HG02840 (cell line): ENCODE measurements around the gene PGA3.
"Not testable (repeated sequence)": the region's sequence is repeated elsewhere in the genome, so short reads cannot be mapped to it uniquely, and the experiment has no call there.

Experiments used
- ATAC-seq: cut with Tn5 transposase; IDR thresholded peaks from one replicate; pipeline ENCODE4 v1.9.1; 2021; ENCODE audit warnings: mild to moderate bottlenecking, moderate library complexity, moderate number of reproducible peaks; ENCODE audit not compliant: unreplicated experiment, low FRiP score

The PGA3 gene

GRCh38 chr11:61204502-61205059 is 1.3 kb downstream of the PGA3 start:
- not testable (repeated sequence) for ATAC-seq

DNA sequence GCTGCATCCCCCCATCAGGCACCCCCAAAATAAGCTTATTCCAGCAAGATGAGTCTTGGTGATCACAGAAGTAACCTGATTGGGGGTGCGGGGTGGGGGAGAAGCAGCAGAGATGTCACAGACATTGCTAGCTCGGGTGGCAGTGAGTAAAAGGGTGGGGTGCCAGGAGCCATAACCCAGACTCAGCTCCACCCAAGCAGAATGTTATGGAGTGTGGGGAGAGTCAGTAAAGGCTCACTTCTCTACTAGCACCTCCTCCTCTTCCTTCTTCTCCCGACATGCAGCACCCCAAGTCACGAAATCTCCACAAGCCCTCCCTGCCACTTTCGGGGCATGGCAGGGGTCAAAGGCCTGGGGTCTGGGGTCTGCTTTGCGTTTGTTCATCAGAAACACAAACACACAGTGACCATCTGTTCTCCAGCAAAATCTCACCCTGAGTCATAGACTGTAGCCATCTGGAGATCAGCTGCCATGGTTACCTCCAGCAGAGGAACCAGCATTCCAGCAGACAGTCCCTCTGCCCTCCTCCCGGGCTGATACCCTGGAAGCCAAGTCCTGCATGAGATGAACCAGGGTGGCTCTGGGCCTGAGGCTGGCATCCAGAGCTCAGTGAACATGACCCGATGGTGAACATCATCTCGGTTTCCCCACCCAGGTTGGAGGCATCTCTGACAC is 4.5 kb downstream of the PGA3 start:
- not testable (repeated sequence) for ATAC-seq

DNA sequence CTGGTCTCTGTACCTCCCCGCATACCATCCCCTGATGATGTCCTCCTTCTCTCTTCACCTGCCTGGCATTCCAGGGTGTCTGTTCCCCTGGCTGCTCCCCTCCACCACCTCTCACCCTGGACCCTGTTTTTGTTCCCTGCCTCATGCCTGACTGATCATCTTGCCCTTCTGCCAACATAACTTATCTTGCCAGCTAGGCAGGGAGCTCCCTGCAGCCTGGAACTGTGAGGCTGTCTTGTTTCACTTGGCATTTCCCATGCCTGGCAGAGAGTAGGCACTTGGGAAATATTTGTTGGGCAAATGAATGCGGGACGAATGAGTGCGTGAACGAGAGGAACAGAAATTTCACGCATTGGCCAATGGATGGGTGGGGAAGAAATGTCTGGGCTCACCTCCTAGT is 7.3 kb downstream of the PGA3 start:
- not testable (repeated sequence) for ATAC-seq

DNA sequence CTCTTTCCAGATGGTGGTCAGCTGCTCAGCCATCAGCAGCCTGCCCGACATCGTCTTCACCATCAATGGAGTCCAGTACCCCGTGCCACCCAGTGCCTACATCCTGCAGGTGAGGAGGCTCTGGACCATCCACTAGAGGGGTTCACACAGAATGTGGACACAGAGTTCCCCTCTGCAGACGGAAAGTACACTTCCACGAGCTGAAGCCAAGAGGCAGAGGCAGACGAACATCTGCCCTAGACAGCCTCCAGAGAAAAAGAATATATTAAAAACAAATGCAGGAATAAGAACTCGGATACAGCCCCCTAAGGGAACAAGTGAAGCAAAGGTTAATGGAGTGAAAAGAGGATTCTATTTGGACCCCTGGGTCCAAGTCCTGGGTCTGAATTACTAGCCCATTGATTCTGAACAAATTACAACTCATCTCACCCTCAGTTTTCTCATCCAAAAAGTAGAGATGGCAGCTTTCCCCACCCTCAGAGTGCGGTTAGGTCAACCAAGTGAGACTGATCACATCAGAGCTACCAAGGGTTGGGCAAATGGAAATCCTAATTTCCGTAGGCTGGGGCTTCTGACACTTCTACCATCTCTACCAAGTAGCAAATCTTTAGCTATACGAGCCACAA is 8.1 kb downstream of the PGA3 start:
- ATAC-seq: not testable (repeated sequence)

DNA sequence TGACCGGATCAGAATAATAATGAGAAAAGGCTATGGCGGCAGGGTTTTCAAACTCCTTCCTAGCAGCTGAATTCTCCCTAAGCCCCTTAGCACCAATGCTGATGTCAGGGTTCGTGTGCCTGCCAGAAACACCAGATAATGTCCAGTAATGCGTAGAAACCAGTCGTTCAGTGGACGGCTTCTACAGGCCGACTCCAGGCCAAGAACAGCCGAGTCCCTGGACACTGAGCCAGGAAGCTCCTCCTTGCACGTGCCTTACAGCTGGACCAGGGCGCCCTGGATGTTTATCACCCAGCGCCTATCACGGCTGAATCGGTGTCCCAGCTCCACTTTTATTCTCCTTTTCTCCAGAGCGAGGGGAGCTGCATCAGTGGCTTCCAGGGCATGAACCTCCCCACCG is 8.9 kb downstream of the PGA3 start:
- ATAC-seq: not testable (repeated sequence)

DNA sequence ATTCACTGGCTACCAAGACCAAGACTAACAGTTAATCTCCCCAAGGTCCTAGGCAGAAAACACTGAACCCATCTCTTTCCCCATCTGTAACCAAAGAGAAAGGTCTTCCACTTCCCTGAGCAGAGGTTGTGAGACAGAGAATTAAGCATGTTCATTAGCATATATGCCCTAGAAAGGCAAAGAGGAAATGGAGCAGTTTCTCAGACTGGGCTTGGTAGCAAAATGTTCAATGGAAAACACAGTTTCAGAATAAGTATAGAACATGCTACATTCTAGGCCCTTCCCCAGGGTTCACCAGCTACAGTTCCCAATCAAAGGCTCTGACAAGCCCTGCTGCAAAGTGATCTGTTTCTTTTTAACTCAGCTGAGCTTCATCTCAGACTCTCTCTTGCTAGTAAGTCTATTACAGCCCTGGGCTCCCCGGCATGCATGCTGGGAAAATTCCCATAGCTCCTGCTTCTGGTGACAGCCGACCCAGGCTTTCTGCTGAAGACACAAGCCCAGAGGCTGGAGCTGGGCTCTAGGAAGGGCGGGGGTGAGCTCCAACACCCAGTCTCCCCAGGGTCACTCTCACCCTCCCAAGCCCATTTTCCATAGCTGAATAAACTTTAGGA is 10.5 kb downstream of the PGA3 start:
- not testable (repeated sequence) for ATAC-seq

DNA sequence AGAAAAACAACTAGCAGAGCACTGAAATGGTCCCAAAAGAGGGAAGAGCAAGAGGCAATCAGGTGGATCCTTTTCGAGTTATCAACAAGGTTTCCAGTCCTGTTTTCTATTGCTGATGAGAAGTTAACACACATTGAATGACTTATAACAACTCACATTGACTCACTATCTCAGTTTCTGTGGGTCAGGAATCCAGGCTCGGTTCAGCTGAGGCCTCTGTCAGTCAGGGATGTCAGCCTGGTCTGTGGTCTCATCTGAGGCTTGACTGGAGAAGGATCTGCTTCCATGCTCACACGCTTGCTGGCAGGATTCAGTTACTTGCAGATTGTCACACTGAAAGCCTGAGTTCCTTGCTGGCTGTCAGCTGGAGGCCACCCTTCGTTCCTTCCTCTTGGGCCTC is 15.0 kb downstream of the PGA3 start:
- not testable (repeated sequence) for ATAC-seq

- ATAC-seq: not testable (repeated sequence)
Measured at GRCh38 chr11:61219016-61219415, 15.7 kb downstream of the PGA3 start.

- not testable (repeated sequence) for ATAC-seq
Measured at GRCh38 chr11:61222047-61222446, 18.7 kb downstream of the PGA3 start, which contains the start of gene PGA4. PGA4 (plus strand) TSS chr11:61222347; CDS start chr11:61222401, 54 bp downstream.

- not testable (repeated sequence) for ATAC-seq
Measured at GRCh38 chr11:61222692-61223091, 19.4 kb downstream of the PGA3 start.

DNA sequence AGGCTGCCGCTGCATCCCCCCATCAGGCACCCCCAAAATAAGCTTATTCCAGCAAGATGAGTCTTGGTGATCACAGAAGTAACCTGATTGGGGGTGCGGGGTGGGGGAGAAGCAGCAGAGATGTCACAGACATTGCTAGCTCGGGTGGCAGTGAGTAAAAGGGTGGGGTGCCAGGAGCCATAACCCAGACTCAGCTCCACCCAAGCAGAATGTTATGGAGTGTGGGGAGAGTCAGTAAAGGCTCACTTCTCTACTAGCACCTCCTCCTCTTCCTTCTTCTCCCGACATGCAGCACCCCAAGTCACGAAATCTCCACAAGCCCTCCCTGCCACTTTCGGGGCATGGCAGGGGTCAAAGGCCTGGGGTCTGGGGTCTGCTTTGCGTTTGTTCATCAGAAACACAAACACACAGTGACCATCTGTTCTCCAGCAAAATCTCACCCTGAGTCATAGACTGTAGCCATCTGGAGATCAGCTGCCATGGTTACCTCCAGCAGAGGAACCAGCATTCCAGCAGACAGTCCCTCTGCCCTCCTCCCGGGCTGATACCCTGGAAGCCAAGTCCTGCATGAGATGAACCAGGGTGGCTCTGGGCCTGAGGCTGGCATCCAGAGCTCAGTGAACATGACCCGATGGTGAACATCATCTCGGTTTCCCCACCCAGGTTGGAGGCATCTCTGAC is 23.3 kb downstream of the PGA3 start:
- not testable (repeated sequence) for ATAC-seq

DNA sequence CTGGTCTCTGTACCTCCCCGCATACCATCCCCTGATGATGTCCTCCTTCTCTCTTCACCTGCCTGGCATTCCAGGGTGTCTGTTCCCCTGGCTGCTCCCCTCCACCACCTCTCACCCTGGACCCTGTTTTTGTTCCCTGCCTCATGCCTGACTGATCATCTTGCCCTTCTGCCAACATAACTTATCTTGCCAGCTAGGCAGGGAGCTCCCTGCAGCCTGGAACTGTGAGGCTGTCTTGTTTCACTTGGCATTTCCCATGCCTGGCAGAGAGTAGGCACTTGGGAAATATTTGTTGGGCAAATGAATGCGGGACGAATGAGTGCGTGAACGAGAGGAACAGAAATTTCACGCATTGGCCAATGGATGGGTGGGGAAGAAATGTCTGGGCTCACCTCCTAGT is 26.1 kb downstream of the PGA3 start:
- not testable (repeated sequence) for ATAC-seq

DNA sequence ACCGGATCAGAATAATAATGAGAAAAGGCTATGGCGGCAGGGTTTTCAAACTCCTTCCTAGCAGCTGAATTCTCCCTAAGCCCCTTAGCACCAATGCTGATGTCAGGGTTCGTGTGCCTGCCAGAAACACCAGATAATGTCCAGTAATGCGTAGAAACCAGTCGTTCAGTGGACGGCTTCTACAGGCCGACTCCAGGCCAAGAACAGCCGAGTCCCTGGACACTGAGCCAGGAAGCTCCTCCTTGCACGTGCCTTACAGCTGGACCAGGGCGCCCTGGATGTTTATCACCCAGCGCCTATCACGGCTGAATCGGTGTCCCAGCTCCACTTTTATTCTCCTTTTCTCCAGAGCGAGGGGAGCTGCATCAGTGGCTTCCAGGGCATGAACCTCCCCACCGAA is 27.7 kb downstream of the PGA3 start:
- not testable (repeated sequence) for ATAC-seq

GRCh38 chr11:61231585-61231984 is 28.3 kb downstream of the PGA3 start:
- not testable (repeated sequence) for ATAC-seq

GRCh38 chr11:61232548-61233145 is 29.3 kb downstream of the PGA3 start:
- not testable (repeated sequence) for ATAC-seq

GRCh38 chr11:61237130-61237529 is 33.8 kb downstream of the PGA3 start:
- ATAC-seq: not testable (repeated sequence)

DNA sequence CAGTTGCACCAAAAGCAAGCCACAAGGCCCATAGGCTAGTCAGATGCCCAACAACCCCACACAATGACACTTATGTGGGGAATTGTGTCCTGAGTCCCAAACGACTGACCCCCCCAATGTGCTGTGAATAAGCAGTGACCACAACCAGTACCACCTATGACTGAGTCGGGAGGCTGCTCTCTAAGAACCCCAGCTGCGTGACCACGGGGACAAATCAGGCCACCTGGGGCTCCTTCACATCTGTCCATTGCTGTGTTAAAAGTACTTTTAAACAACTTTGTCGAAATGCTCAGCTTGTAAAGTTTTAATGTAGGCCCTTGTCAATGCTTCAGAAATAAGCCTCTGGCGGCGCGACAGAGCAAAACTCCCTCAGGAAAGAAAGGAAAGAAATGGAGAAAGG is 37.0 kb downstream of the PGA3 start:
- not testable (repeated sequence) for ATAC-seq

DNA sequence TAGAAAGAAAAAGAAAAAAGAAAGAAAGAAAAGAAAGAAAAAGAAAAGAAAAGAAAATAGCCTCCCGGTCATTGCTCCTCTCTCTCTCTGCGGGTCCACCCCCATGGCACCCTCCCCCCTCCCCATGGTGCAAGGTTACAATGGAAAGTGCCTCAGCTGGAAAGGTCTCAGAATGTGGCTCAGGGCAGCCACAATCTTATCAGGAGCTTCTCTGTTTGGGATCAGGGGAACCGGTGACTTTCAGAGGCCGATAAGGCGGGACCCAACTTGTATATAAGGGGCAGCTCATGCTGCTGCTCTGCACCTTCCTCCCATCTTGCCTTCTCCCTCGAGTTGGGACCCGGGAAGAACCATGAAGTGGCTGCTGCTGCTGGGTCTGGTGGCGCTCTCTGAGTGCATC is 37.6 kb downstream of the PGA3 start, which contains the start of gene PGA5:
Gene PGA5 (plus strand): TSS at position 301 of the 400 bp plus-strand sequence. CDS start 52 bp downstream, at position 353.
- ATAC-seq: not testable (repeated sequence)

DNA sequence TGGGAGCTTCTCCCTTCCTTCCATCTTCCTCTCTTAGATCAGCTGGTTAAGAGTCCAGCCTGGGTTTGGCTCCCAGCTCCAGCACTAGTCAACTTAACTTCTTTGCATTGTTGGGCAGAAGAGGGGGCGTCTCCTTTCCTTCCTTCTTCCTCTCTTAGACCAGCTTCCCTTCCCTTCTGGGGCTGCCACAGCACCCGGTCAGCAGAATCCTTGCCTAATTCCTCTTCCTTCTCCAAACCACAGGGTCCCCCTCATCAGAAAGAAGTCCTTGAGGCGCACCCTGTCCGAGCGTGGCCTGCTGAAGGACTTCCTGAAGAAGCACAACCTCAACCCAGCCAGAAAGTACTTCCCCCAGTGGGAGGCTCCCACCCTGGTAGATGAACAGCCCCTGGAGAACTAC is 38.2 kb downstream of the PGA3 start:
- ATAC-seq: not testable (repeated sequence)
